Neural progenitor cell (in vitro differentiated cells): ENCODE data around the gene FBXW2. TPM values are rescaled to one million over a fixed set of nuclear protein-coding genes. Genes with fewer than 3 reads are reported as not detected.
A peak's percentile ranks its signal among the peaks of the same experiment; 100 is the strongest.

Source experiments
- DNase-seq: peaks from one replicate; pipeline ENCODE4 v3.0.0-alpha.2; 2016; ENCODE audit warnings: low spot score
- H2AFZ ChIP-seq: fragments of 200-600 bp; sonication (generic); replicated peaks from 2 replicates; pipeline ENCODE4 v1.6.1; 2016; ENCODE audit warnings: antibody characterized with exemption
- H3F3A ChIP-seq: fragments of 200-600 bp; sonication (generic); 2 replicates; pipeline ENCODE4 v1.6.1; 2016; ENCODE audit warnings: antibody characterized with exemption, low read depth
- H3K27ac ChIP-seq: fragments of 200-600 bp; sonication (generic); 2 replicates; pipeline ENCODE4 v1.5.1; 2016; ENCODE audit warnings: mild to moderate bottlenecking
- H3K27me3 ChIP-seq: fragments of 200-600 bp; sonication (generic); 2 replicates; pipeline ENCODE4 v1.6.1; 2016; ENCODE audit warnings: mild to moderate bottlenecking, moderate library complexity
- H3K36me3 ChIP-seq: fragments of 200-600 bp; sonication (generic); 2 replicates; pipeline ENCODE4 v1.5.1; 2016
- H3K4me1 ChIP-seq: fragments of 200-600 bp; sonication (generic); 2 replicates; pipeline ENCODE4 v1.6.1; 2016; ENCODE audit warnings: mixed run types
- H3K4me2 ChIP-seq: fragments of 200-600 bp; sonication (generic); 2 replicates; pipeline ENCODE4 v1.6.1; 2016
- H3K4me3 ChIP-seq: fragments of 200-600 bp; sonication (generic); 2 replicates; pipeline ENCODE4 v1.5.1; 2016
- H3K79me2 ChIP-seq: fragments of 200-600 bp; sonication (generic); 2 replicates; pipeline ENCODE4 v1.6.1; 2016; ENCODE audit warnings: low read depth
- H3K9ac ChIP-seq: fragments of 200-600 bp; sonication (generic); 2 replicates; pipeline ENCODE4 v1.6.1; 2016
- H3K9me3 ChIP-seq: fragments of 200-600 bp; sonication (generic); 2 replicates; pipeline ENCODE4 v1.5.1; 2016; ENCODE audit warnings: low read depth
- H4K20me1 ChIP-seq: fragments of 200-600 bp; sonication (generic); 2 replicates; pipeline ENCODE4 v1.6.1; 2016; ENCODE audit warnings: low read depth
- H3K27ac Mint-ChIP-seq: 3 replicates; pipeline ENCODE4 v1.8.0; 2021; ENCODE audit warnings: mixed read lengths
- H3K27me3 Mint-ChIP-seq: 2 replicates; pipeline ENCODE4 v1.8.0; 2022; ENCODE audit warnings: low read depth, mild to moderate bottlenecking, inconsistent platforms, moderate library complexity, mixed read lengths; ENCODE audit not compliant: insufficient read depth
- H3K36me3 Mint-ChIP-seq: 3 replicates; pipeline ENCODE4 v1.8.0; 2021; ENCODE audit warnings: mixed read lengths
- H3K4me1 Mint-ChIP-seq: 3 replicates; pipeline ENCODE4 v1.8.0; 2021; ENCODE audit warnings: mixed read lengths
- H3K4me3 Mint-ChIP-seq: 3 replicates; pipeline ENCODE4 v1.8.0; 2021; ENCODE audit warnings: mild to moderate bottlenecking, moderate library complexity, mixed read lengths
- H3K9me3 Mint-ChIP-seq: 3 replicates; pipeline ENCODE4 v1.8.0; 2020; ENCODE audit warnings: mixed read lengths
- EZH2 ChIP-seq: fragments of 200-600 bp; sonication (generic); IDR thresholded peaks from 2 replicates; pipeline ENCODE4 v1.6.1; 2017; ENCODE audit warnings: antibody characterized with exemption, mild to moderate bottlenecking, moderate library complexity
- EZH2phosphoT487 ChIP-seq: fragments of 200-600 bp; sonication (generic); IDR thresholded peaks from 2 replicates; pipeline ENCODE4 v1.6.1; 2017; ENCODE audit warnings: antibody characterized with exemption
- total RNA-seq: library from RNA; depleted of rRNA; stranded (reverse); fragments of >200 nt; gene quantifications from 2 replicates; pipeline ENCODE4 v1.2.3, GENCODE V29; 2015; ENCODE audit warnings: low replicate concordance
- TF ChIP-seq, protein P1 (sequence below): fragments of 200-600 bp; sonication (generic); IDR thresholded peaks from 2 replicates; pipeline ENCODE4 v1.5.1; 2017; ENCODE audit warnings: antibody characterized with exemption, mild to moderate bottlenecking

Gene FBXW2
- total RNA-seq, 1 donor from 2014 or later, result 32.7 TPM

GRCh38 chr9:120711354-120711753, 81.9 kb downstream of the FBXW2 start:
- Histone ChIP-seq H3K27me3 (peaks cover 17% of the 10 kb centered on the region), H3K36me3 (no peaks in the 10 kb centered on the region), H3F3A (peaks cover 16% of the 10 kb centered on the region), H3K9ac (no peak overlapping the region), H3K4me3 (no peak overlapping the region), H4K20me1 (peaks cover 4% of the 10 kb centered on the region), H3K79me2 (peaks cover 21% of the 10 kb centered on the region), H3K9me3 (no peaks in the 10 kb centered on the region), H3K4me2 (no peak overlapping the region), H3K4me1 (peaks cover 25% of the 10 kb centered on the region), H2AFZ (no peak overlapping the region), H3K27ac (no peak overlapping the region)
- peak overlapping the region; percentile 94 for H3K4me3 Mint-ChIP-seq
- peaks cover 44% of the 10 kb centered on the region for H3K4me1 Mint-ChIP-seq
- H3K27ac Mint-ChIP-seq, result no peak overlapping the region
- peaks cover 1% of the 10 kb centered on the region for H3K36me3 Mint-ChIP-seq
- TF ChIP-seq EZH2, result no peak
- TF ChIP-seq, protein P1, sequence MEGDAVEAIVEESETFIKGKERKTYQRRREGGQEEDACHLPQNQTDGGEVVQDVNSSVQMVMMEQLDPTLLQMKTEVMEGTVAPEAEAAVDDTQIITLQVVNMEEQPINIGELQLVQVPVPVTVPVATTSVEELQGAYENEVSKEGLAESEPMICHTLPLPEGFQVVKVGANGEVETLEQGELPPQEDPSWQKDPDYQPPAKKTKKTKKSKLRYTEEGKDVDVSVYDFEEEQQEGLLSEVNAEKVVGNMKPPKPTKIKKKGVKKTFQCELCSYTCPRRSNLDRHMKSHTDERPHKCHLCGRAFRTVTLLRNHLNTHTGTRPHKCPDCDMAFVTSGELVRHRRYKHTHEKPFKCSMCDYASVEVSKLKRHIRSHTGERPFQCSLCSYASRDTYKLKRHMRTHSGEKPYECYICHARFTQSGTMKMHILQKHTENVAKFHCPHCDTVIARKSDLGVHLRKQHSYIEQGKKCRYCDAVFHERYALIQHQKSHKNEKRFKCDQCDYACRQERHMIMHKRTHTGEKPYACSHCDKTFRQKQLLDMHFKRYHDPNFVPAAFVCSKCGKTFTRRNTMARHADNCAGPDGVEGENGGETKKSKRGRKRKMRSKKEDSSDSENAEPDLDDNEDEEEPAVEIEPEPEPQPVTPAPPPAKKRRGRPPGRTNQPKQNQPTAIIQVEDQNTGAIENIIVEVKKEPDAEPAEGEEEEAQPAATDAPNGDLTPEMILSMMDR, result no peak
- no peak for TF ChIP-seq EZH2phosphoT487
- no peak for DNase-seq
- peaks cover 4% of the 10 kb centered on the region for H3K27me3 Mint-ChIP-seq
- H3K9me3 Mint-ChIP-seq, result no peaks in the 10 kb centered on the region

DNA sequence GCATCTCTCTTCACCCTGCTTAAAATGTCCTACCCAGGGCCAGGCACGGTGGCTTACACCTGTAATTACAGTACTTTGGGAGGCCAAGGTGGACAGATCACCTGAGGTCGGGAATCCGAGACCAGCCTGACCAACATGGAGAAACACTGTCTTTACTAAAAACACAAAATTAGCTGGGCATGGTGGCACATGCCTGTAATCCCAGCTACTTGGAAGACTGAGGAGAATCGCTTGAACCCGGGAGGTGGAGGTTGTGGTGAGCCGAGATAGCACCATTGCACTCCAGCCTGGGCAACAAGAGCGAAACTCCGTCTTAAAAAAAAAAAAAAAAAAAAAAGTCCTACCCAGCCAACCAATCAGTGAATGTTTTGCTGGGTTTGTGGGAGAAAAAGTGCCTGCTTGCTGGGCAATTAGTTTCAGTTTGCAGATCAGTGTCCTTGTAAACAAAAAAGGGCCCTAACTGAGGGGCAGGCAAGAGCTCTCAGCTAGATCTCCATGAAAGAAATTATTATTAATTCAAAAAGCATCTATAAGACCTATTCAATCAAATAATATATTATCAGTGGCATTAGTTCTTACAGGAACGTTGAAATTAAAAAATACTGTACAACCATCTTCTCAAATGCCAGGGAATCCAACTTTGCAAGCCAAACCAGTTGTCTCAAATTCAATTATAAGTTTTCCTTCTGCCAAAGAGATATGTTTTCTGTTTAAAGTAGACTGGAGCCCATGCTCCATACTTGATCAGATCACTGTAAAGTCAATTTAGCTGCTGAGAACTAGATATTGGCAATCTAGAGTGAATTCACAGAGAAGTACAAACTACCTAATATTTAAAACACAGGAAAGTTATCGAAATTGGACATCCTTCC, 82.9 kb downstream of the FBXW2 start:
- peaks cover 44% of the 10 kb centered on the region for H3K4me1 Mint-ChIP-seq
- H3K27me3 Mint-ChIP-seq, result peaks cover 4% of the 10 kb centered on the region
- Histone ChIP-seq H3K9me3 (no peaks in the 10 kb centered on the region), H3K4me2 (peak overlapping the region; percentile 1), H3K36me3 (no peaks in the 10 kb centered on the region), H3K27me3 (peaks cover 17% of the 10 kb centered on the region), H3F3A (peaks cover 10% of the 10 kb centered on the region), H3K4me3 (no peak overlapping the region), H3K27ac (no peak overlapping the region), H3K79me2 (peaks cover 21% of the 10 kb centered on the region), H4K20me1 (peaks cover 4% of the 10 kb centered on the region), H3K9ac (no peak overlapping the region), H2AFZ (no peak overlapping the region), H3K4me1 (peaks cover 20% of the 10 kb centered on the region)
- no peak overlapping the region for H3K27ac Mint-ChIP-seq
- TF ChIP-seq EZH2 (no peak), EZH2phosphoT487 (no peak)
- TF ChIP-seq, protein P1, result no peak
- H3K4me3 Mint-ChIP-seq, result no peak overlapping the region
- no peaks in the 10 kb centered on the region for H3K9me3 Mint-ChIP-seq
- DNase-seq, result peak; percentile 28
- H3K36me3 Mint-ChIP-seq, result peaks cover 1% of the 10 kb centered on the region

DNA sequence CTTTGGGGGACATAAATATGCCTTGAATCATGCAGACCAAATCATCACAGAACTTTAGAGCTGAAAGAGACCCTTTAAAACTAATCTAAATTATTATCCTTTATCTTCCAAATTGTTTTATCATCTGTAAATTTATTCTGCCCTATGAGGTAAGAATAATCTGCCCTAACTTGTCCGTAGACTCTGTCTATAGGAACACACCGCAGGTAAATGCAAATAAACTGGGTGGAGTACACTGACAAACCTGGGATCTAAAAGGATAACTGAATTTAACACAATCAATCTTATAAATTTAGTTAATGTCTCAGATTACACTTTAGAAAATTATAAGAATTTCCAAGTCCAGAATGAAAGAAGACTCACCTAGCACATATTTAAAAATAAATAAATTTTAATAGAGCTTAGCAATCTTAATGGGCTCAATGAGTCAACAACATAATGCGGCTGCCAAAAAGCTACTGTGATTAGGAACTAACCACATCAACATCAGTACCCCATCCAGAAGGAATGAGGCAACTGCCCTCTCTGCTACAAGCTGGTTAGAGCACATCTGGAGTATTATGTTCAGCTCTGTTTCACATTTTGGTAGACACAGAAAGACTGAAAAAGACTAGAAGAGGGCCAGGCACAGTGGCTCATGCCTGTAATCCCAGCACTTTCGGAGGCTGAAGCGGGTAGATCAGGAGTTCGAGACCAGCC, 84.5 kb downstream of the FBXW2 start:
- no peak overlapping the region for H3K4me3 ChIP-seq
- TF ChIP-seq EZH2 (no peak), EZH2phosphoT487 (no peak)
- TF ChIP-seq, protein P1, result no peak
- no peaks in the 10 kb centered on the region for H3K36me3 ChIP-seq
- peaks cover 46% of the 10 kb centered on the region for H3K4me1 Mint-ChIP-seq
- H3K9me3 ChIP-seq, result no peaks in the 10 kb centered on the region
- H4K20me1 ChIP-seq, result peaks cover 4% of the 10 kb centered on the region
- no peak overlapping the region for H3K4me2 ChIP-seq
- peaks cover 14% of the 10 kb centered on the region for H3K27me3 ChIP-seq
- peaks cover 3% of the 10 kb centered on the region for H3F3A ChIP-seq
- peaks cover 4% of the 10 kb centered on the region for H3K27me3 Mint-ChIP-seq
- H3K79me2 ChIP-seq, result peaks cover 21% of the 10 kb centered on the region
- H2AFZ ChIP-seq, result no peak overlapping the region
- no peak overlapping the region for H3K27ac Mint-ChIP-seq
- peaks cover 4% of the 10 kb centered on the region for H3K36me3 Mint-ChIP-seq
- H3K4me1 ChIP-seq, result peaks cover 13% of the 10 kb centered on the region
- H3K9me3 Mint-ChIP-seq, result no peaks in the 10 kb centered on the region
- H3K4me3 Mint-ChIP-seq, result no peak overlapping the region
- no peak overlapping the region for H3K27ac ChIP-seq
- no peak for DNase-seq
- no peak overlapping the region for H3K9ac ChIP-seq
